Nephron progenitor cell (in vitro differentiated cells): Measurements from ENCODE around the gene TDRD9.
A peak's percentile ranks its signal among the peaks of the same experiment; 100 is the strongest.

Source experiments
- DNase-seq: peaks from one replicate; pipeline ENCODE4 v3.0.0; 2021
- H3K27ac Mint-ChIP-seq: 2 replicates; pipeline ENCODE4 v1.8.0; 2021; ENCODE audit warnings: mild to moderate bottlenecking, moderate library complexity, mixed read lengths
- H3K27me3 Mint-ChIP-seq: 2 replicates; pipeline ENCODE4 v1.8.0; 2021; ENCODE audit warnings: mild to moderate bottlenecking, low read depth, mixed read lengths; ENCODE audit not compliant: poor library complexity
- H3K36me3 Mint-ChIP-seq: 2 replicates; pipeline ENCODE4 v1.8.0; 2021; ENCODE audit warnings: low read depth, mixed read lengths
- H3K4me1 Mint-ChIP-seq: 2 replicates; pipeline ENCODE4 v1.8.0; 2021; ENCODE audit warnings: mixed read lengths
- H3K4me3 Mint-ChIP-seq: 2 replicates; pipeline ENCODE4 v1.8.0; 2021; ENCODE audit warnings: mild to moderate bottlenecking, moderate library complexity, mixed read lengths
- H3K9me3 Mint-ChIP-seq: 2 replicates; pipeline ENCODE4 v1.8.0; 2021; ENCODE audit warnings: mild to moderate bottlenecking, moderate library complexity, mixed read lengths
- TF ChIP-seq, protein P1 (sequence below): fragments of 200-600 bp; sonication (generic); IDR thresholded peaks from 2 replicates; pipeline ENCODE4 v1.5.0; 2021; ENCODE audit warnings: antibody characterized with exemption

The TDRD9 gene

GRCh38 chr14:104084251-104085002 is 156.2 kb downstream of the TDRD9 start:
- peaks cover 6% of the 10 kb centered on the region for H3K9me3 Mint-ChIP-seq
- TF ChIP-seq, protein P1, sequence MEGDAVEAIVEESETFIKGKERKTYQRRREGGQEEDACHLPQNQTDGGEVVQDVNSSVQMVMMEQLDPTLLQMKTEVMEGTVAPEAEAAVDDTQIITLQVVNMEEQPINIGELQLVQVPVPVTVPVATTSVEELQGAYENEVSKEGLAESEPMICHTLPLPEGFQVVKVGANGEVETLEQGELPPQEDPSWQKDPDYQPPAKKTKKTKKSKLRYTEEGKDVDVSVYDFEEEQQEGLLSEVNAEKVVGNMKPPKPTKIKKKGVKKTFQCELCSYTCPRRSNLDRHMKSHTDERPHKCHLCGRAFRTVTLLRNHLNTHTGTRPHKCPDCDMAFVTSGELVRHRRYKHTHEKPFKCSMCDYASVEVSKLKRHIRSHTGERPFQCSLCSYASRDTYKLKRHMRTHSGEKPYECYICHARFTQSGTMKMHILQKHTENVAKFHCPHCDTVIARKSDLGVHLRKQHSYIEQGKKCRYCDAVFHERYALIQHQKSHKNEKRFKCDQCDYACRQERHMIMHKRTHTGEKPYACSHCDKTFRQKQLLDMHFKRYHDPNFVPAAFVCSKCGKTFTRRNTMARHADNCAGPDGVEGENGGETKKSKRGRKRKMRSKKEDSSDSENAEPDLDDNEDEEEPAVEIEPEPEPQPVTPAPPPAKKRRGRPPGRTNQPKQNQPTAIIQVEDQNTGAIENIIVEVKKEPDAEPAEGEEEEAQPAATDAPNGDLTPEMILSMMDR: no peak
- peak overlapping the region; percentile 28 for H3K4me3 Mint-ChIP-seq
- no peaks in the 10 kb centered on the region for H3K36me3 Mint-ChIP-seq
- H3K27ac Mint-ChIP-seq: no peak overlapping the region
- no peak for DNase-seq
- H3K4me1 Mint-ChIP-seq: peaks cover 38% of the 10 kb centered on the region
- H3K27me3 Mint-ChIP-seq: peaks cover 39% of the 10 kb centered on the region

GRCh38 chr14:104085032-104085888 is 157.0 kb downstream of the TDRD9 start, which contains the start of gene ASPG:
Gene ASPG, plus strand, starts transcription at chr14:104085700. Its CDS starts 71 bp downstream, at chr14:104085771.
- TF ChIP-seq, protein P1: no peak
- no peak within 1 kb of the TSS for H3K27ac Mint-ChIP-seq
- H3K9me3 Mint-ChIP-seq: peaks cover under 1% of the 10 kb centered on the region
- no peaks in the 10 kb centered on the region for H3K36me3 Mint-ChIP-seq
- H3K4me3 Mint-ChIP-seq: peak within 1 kb of the TSS; percentile 28
- peaks cover 38% of the 10 kb centered on the region for H3K4me1 Mint-ChIP-seq
- peaks cover 30% of the 10 kb centered on the region for H3K27me3 Mint-ChIP-seq
- DNase-seq: no peak

GRCh38 chr14:104085889-104086201 is 157.6 kb downstream of the TDRD9 start:
- H3K36me3 Mint-ChIP-seq: no peaks in the 10 kb centered on the region
- DNase-seq: no peak
- peaks cover 40% of the 10 kb centered on the region for H3K4me1 Mint-ChIP-seq
- peaks cover 26% of the 10 kb centered on the region for H3K27me3 Mint-ChIP-seq
- H3K27ac Mint-ChIP-seq: no peak overlapping the region
- H3K4me3 Mint-ChIP-seq: no peak overlapping the region
- TF ChIP-seq, protein P1: no peak
- no peaks in the 10 kb centered on the region for H3K9me3 Mint-ChIP-seq

GRCh38 chr14:104086210-104086660 is 158.0 kb downstream of the TDRD9 start:
- no peak overlapping the region for H3K27ac Mint-ChIP-seq
- TF ChIP-seq, protein P1: no peak
- peaks cover 44% of the 10 kb centered on the region for H3K4me1 Mint-ChIP-seq
- DNase-seq: no peak
- H3K9me3 Mint-ChIP-seq: no peaks in the 10 kb centered on the region
- H3K4me3 Mint-ChIP-seq: no peak overlapping the region
- H3K36me3 Mint-ChIP-seq: no peaks in the 10 kb centered on the region
- peaks cover 26% of the 10 kb centered on the region for H3K27me3 Mint-ChIP-seq

DNA sequence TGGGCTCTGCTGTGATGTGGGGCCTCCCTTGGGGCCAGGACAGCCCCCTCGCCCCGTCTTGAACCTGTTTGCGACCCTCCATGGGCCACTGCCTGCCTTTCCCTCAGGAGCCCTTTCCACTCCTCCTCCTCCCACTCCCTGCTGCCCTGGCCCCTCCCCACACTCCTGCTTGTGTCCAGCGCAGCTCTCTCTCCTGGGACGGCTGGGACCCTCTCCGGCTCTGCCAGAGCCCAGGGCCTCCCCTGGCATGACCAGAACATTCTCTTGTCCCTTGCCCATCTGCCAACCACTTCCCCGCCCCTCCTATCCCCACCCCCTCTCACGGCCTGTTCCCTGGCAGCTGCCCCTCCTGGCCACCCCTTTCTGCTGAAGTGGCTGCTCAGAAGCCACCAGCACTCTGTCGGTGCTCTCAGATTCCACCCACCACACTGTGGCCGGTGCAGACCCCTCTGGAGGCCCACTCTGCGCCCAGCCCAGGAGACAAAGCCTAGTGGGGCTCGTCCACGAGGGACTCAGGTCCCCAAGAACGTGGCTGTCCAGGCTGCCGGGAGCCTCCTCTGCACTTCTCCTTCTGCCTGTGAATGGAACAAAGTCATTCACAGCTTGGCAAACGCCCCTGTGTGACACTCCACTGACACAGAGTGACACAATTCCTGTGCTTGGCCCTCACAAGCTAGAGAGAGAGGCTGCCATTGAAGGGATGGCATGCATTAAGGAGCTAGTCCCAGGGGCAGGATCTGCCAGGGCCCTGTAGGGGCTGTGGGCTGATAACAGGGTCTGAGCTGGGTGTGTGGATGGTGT is 158.6 kb downstream of the TDRD9 start:
- Mint-ChIP-seq H3K4me3 (no peak overlapping the region), H3K36me3 (no peaks in the 10 kb centered on the region), H3K27me3 (peaks cover 26% of the 10 kb centered on the region), H3K27ac (no peak overlapping the region), H3K9me3 (no peaks in the 10 kb centered on the region), H3K4me1 (peaks cover 50% of the 10 kb centered on the region)
- TF ChIP-seq, protein P1: no peak
- peak; percentile 41 for DNase-seq
